PFSK-1 (cell line): ENCODE measurements around the gene TVP23C.

Source experiments
- FOXP2 ChIP-seq: optimal IDR thresholded peaks from 2 replicates; pipeline ENCODE3; 2011; ENCODE audit warnings: borderline replicate concordance, control low read depth, inconsistent platforms; ENCODE audit not compliant: insufficient read depth; ENCODE audit errors: extremely low read length, extremely low read depth
- POLR2AphosphoS5 ChIP-seq: IDR thresholded peaks from 2 replicates; pipeline ENCODE4 v1.6.1; 2012; ENCODE audit warnings: low read depth, mild to moderate bottlenecking, control low read depth, low read length, moderate library complexity
- REST ChIP-seq, 2 experiments: IDR thresholded peaks; 2 replicates each; pipeline versions ENCODE4 v1.6.1 to v1.8.0; 2011 to 2012; ENCODE audit warnings: low read depth in 2 of 2, low read length in 2 of 2, control low read depth in 1 of 2, inconsistent platforms in 1 of 2, mild to moderate bottlenecking in 1 of 2, moderate library complexity in 1 of 2; ENCODE audit not compliant: insufficient read depth in 1 of 2
- SIN3A ChIP-seq: IDR thresholded peaks from 2 replicates; pipeline ENCODE4 v1.6.1; 2012; ENCODE audit warnings: mild to moderate bottlenecking, low read length, moderate library complexity, borderline replicate concordance; ENCODE audit not compliant: insufficient read depth
- TAF1 ChIP-seq: IDR thresholded peaks from 2 replicates; pipeline ENCODE4 v1.6.1; 2012; ENCODE audit warnings: low read length, control low read depth, borderline replicate concordance; ENCODE audit not compliant: insufficient read depth

Gene TVP23C

DNA sequence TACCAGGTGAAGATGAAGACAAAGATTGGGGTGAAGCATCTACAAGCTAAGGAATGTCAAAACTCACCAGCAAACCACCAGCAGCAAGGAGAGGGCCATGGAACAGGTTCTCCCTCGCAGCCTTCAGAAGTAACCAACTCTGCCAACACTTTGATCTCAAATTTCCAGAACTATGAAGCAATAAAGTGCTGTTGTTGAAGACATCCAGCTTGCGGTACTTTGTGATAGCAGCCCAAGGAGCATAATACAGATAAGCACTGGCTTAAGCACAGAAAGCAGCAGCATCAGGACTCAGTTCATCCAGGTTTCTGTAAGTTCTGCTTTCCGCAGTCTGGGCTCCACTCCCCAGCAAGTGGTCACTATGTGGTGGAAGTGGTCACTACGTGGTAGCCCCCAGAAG is 79.9 kb downstream of the TVP23C start:
- TF ChIP-seq REST (IDR thresholded peaks at IDR 0.05; ENCODE audit: insufficient read depth in 1 of 2, low read depth in 2 of 2, low read length in 2 of 2) (no peak), POLR2AphosphoS5 (no peak), TAF1 (no peak), FOXP2 (no peak)

DNA sequence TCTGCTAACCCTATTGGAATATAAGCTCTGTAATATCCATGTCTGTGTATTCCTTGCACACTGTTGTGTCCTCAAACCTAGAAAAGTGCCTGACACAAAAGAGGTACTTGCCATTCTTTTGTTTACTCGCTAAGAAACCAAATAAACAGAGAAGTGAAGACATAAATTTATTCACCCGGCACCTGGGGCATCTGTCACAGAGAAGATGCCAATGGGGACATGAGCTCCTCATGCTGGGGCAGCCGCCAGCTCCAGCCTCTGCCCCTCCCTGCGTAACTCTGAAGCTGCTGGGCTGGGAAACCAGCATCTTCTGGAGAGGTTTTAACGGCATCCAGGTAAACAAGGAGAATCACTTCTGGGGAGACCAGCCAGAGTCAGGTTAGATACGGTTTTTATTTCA is 80.8 kb downstream of the TVP23C start:
- no peak for TF ChIP-seq TAF1
- TF ChIP-seq REST (IDR thresholded peaks at IDR 0.05; ENCODE audit: insufficient read depth in 1 of 2, low read depth in 2 of 2, low read length in 2 of 2) = no peak
- TF ChIP-seq SIN3A = no peak
- no peak for TF ChIP-seq FOXP2
- TF ChIP-seq POLR2AphosphoS5 = no peak

- no peak for TF ChIP-seq TAF1
Measured at GRCh38 chr17:15481481-15481880, 81.8 kb downstream of the TVP23C start.

DNA sequence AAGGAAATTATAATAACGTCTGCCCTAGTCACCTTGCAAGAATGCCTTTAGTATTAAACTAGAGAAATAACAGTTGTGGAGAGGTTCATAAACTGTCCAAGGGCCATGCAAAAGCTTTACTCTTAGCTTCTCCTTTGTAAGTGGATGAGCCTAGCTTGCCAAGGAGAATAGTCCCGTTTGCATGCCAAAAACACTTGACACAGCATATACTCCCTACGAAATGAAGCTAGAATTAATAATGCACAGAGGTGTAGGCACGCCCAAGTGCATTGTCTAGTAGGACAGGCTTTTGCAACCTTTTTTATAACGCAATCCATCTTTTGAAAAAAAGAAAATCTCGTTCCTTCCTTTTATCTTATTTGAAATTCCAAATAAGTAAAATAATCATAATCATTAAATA is 83.1 kb downstream of the TVP23C start:
- TF ChIP-seq TAF1 (no peak), FOXP2 (no peak), SIN3A (no peak), POLR2AphosphoS5 (no peak), REST (IDR thresholded peaks at IDR 0.05; ENCODE audit: insufficient read depth in 1 of 2, low read depth in 2 of 2, low read length in 2 of 2) (no peak)

DNA sequence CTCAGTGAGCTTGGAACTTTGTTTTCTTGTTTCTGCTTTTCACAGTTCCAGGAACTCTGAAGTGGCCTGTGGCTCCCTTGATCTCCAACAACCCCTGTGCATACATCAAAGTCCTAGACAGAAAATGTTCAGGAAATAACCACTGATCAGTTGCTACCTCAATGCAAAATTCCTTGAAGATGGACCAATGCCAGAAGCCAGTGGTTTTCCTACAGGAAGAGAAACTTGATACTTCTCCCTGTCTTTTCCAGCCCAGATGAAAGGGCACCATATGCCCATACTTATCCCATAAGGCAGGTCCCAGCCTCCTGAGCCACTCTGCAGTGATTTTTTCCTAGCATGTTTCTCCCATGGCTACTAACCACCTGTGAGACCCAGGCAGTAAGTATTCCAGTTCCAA is 83.6 kb downstream of the TVP23C start:
- TF ChIP-seq SIN3A (no peak), TAF1 (no peak), REST (IDR thresholded peaks at IDR 0.05; ENCODE audit: insufficient read depth in 1 of 2, low read depth in 2 of 2, low read length in 2 of 2) (no peak), POLR2AphosphoS5 (no peak)

DNA sequence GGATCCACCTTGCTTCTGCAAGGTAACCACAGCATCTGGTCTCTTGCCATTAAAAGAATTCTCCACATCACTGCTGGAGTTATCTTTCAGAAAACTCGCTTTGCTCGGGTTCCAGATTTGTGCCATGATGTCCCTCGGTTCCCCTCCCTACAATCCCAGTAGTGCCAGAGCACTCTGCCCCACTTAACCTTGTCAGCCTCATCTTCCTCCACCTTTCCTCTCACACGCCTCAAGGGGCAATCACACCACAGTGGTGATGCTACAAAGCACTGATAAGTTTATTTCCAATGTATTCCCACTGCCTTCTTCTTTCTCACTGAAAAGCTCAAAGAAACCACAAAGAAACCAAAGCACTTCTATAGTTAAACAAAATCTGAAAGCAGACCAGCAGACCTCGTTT is 84.4 kb downstream of the TVP23C start:
- TF ChIP-seq POLR2AphosphoS5 (no peak), FOXP2 (no peak), SIN3A (no peak), REST (IDR thresholded peaks at IDR 0.05; ENCODE audit: insufficient read depth in 1 of 2, low read depth in 2 of 2, low read length in 2 of 2) (no peak), TAF1 (no peak)
